HEK293 (cell line): ENCODE data around the gene GDPD3.

Source experiments
- CTCF ChIA-PET: fragments of 350-600 bp; formaldehyde crosslinking; extraction: SDS; loops from one replicate; lab custom pipeline; 2021; ENCODE audit warnings: antibody characterized with exemption; lab: Yijun Ruan, JAX
- POLR2A ChIA-PET: fragments of 300-600 bp; formaldehyde crosslinking; extraction: SDS; loops from one replicate; lab custom pipeline; 2020; ENCODE audit warnings: antibody characterized with exemption, inconsistent platforms; lab: Yijun Ruan, JAX
- H3K27ac ChIP-seq: fragments of 200-500 bp; sonication (Bioruptor generic); 2 replicates; pipeline ENCODE4 v1.5.1; 2014; ENCODE audit warnings: low read depth, low read length, control low read depth, inconsistent platforms; ENCODE audit errors: extremely low read depth
- H3K36me3 ChIP-seq, 2 experiments: fragments of 200-500 bp in 1 of 2; sonication (Bioruptor generic) in 1 of 2; 1 replicate in 1 of 2; 2 replicates in 1 of 2; pipeline ENCODE4 v1.5.1; 2014 to 2017; ENCODE audit warnings: inconsistent platforms in 2 of 2, low read length in 2 of 2; ENCODE audit not compliant: control insufficient read depth in 2 of 2, insufficient read depth in 1 of 2
- H3K4me1 ChIP-seq: fragments of 200-500 bp; sonication (Bioruptor generic); 2 replicates; pipeline ENCODE4 v1.5.1; 2014; ENCODE audit warnings: mild to moderate bottlenecking, low read length, inconsistent platforms; ENCODE audit not compliant: control insufficient read depth, insufficient read depth
- H3K4me3 ChIP-seq: 2 replicates; pipeline ENCODE4 v1.5.1; 2011; ENCODE audit warnings: low read depth, mild to moderate bottlenecking, control low read depth, low read length, moderate library complexity
- H3K9me3 ChIP-seq: fragments of 200-500 bp; sonication (Bioruptor generic); 2 replicates; pipeline ENCODE4 v1.5.1; 2014; ENCODE audit warnings: low read depth, low read length, inconsistent platforms; ENCODE audit not compliant: control insufficient read depth, insufficient read depth
- GLIS1 ChIP-seq: fragments of 450-650 bp; formaldehyde crosslinking; IDR thresholded peaks from 2 replicates; pipeline ENCODE4 v1.5.1; 2016; ENCODE audit warnings: missing biosample characterization, missing genetic modification characterization
- RBAK ChIP-seq: fragments of 450-650 bp; formaldehyde crosslinking; IDR thresholded peaks from 2 replicates; pipeline ENCODE4 v1.5.1; 2016; ENCODE audit warnings: missing biosample characterization, missing genetic modification characterization
- SCRT1 ChIP-seq: fragments of 450-650 bp; formaldehyde crosslinking; IDR thresholded peaks from 2 replicates; pipeline ENCODE4 v1.5.1; 2016; ENCODE audit warnings: missing biosample characterization, missing genetic modification characterization, borderline replicate concordance
- SCRT2 ChIP-seq: fragments of 450-650 bp; formaldehyde crosslinking; IDR thresholded peaks from 2 replicates; pipeline ENCODE4 v1.5.1; 2016; ENCODE audit warnings: missing biosample characterization, missing genetic modification characterization
- ZBTB48 ChIP-seq: fragments of 450-650 bp; formaldehyde crosslinking; IDR thresholded peaks from 2 replicates; pipeline ENCODE4 v1.5.1; 2016; ENCODE audit warnings: missing biosample characterization, missing genetic modification characterization
- ZNF169 ChIP-seq: fragments of 450-650 bp; formaldehyde crosslinking; IDR thresholded peaks from 2 replicates; pipeline ENCODE4 v1.5.1; 2016; ENCODE audit warnings: missing biosample characterization, missing genetic modification characterization
- ZNF174 ChIP-seq: fragments of 450-650 bp; formaldehyde crosslinking; IDR thresholded peaks from 2 replicates; pipeline ENCODE4 v1.5.0; 2017; ENCODE audit warnings: missing biosample characterization, mild to moderate bottlenecking, missing genetic modification characterization
- ZNF23 ChIP-seq: fragments of 450-650 bp; formaldehyde crosslinking; IDR thresholded peaks from 2 replicates; pipeline ENCODE4 v1.5.1; 2016; ENCODE audit warnings: missing biosample characterization, missing genetic modification characterization, borderline replicate concordance
- ZNF24 ChIP-seq: fragments of 450-650 bp; formaldehyde crosslinking; IDR thresholded peaks from 2 replicates; pipeline ENCODE4 v1.5.1; 2016; ENCODE audit warnings: missing biosample characterization, missing genetic modification characterization
- ZNF37A ChIP-seq: fragments of 450-650 bp; IDR thresholded peaks from 2 replicates; pipeline ENCODE4 v1.5.1; 2018; ENCODE audit warnings: missing biosample characterization, missing genetic modification characterization
- ZNF510 ChIP-seq: fragments of 450-650 bp; formaldehyde crosslinking; IDR thresholded peaks from 2 replicates; pipeline ENCODE4 v1.5.1; 2018; ENCODE audit warnings: mild to moderate bottlenecking, missing genetic modification characterization, missing biosample characterization; ENCODE audit not compliant: insufficient replicate concordance
- ZNF548 ChIP-seq: fragments of 450-650 bp; formaldehyde crosslinking; IDR thresholded peaks from 2 replicates; pipeline ENCODE4 v1.5.1; 2016; ENCODE audit warnings: missing biosample characterization, missing genetic modification characterization
- ZNF610 ChIP-seq: fragments of 450-650 bp; formaldehyde crosslinking; IDR thresholded peaks from 2 replicates; pipeline ENCODE4 v1.5.1; 2016; ENCODE audit warnings: missing biosample characterization, missing genetic modification characterization, borderline replicate concordance
- ZNF621 ChIP-seq: fragments of 450-650 bp; formaldehyde crosslinking; IDR thresholded peaks from 2 replicates; pipeline ENCODE4 v1.5.1; 2017; ENCODE audit warnings: missing biosample characterization, missing genetic modification characterization
- ZNF658 ChIP-seq: fragments of 450-650 bp; formaldehyde crosslinking; IDR thresholded peaks from 2 replicates; pipeline ENCODE4; 2016; ENCODE audit warnings: missing biosample characterization, missing genetic modification characterization
- ZNF660 ChIP-seq: fragments of 450-650 bp; IDR thresholded peaks from 2 replicates; pipeline ENCODE4 v1.5.1; 2018; ENCODE audit warnings: missing biosample characterization, mild to moderate bottlenecking, missing genetic modification characterization
- ZSCAN16 ChIP-seq: fragments of 450-650 bp; formaldehyde crosslinking; IDR thresholded peaks from 2 replicates; pipeline ENCODE4 v1.5.1; 2016; ENCODE audit warnings: missing biosample characterization, missing genetic modification characterization
- TF ChIP-seq, protein P1 (sequence below): fragments of 450-650 bp; formaldehyde crosslinking; IDR thresholded peaks from 2 replicates; pipeline ENCODE4 v1.5.1; 2017; ENCODE audit warnings: missing biosample characterization, missing genetic modification characterization

GDPD3 gene

DNA sequence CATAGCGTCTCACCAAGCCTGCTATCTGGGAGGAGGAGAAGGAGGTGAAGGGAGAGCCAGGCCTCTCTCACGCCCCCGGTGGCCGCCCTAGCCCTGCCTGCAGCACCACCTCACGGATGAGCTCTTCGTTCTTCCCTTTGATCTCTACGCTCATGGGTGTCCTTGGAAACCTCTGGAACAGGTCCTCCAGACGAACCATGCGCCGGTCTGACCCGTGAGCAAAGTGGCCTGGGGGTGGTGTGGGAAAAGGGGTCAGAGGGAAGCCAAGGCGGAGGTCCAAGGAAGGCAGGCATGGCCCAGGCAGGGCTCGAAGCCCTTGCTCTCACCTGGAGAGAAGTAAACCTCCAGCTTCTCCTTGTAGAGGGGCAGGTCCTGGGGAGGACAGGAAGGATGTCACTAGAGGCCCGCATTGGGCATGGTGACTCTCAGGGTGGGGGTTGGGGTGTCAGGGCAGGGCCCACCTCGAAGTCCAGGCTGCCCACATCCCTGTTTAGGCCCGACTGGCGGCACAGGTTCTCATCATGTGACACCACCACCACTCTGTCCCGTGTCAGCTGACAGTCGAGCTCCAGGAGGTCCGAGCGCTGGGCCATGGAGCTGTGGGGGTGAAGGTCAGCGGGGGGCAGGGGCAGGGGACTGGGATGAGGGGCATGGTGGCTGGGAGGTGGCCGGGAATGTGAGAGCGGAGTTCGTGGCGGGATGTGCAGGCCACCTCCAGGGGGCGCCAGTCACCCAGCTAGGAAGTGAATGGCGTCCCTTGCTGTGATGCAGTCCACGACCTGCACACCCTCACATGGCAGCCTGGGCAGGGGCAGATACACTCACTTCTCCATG lies 923 bp downstream of the GDPD3 start (continued):
- no peak for TF ChIP-seq ZNF658 (tag by site-specific recombination)
- peak; percentile 45; the same call in 1 of the 2 replicates for TF ChIP-seq ZBTB48

- Histone ChIP-seq H3K9me3 (no peaks in the 10 kb centered on the region), H3K36me3 (peaks cover 0 to 71% of the 10 kb centered on the region in 2 experiments; a peak in 2 of 3 replicates), H3K4me1 (no peaks in the 10 kb centered on the region), H3K27ac (0 out of 2 replicates have a peak overlapping the region, but pooled peaks have one; percentile 9), H3K4me3 (no peak overlapping the region)
- CTCF ChIA-PET: interaction anchor here (0.8 to 6.1 kb wide), 6 partner anchors 18 to 299 kb away, joined by 3 to 38 read pairs (median 4); partner anchors contain the start of gene TBX6
- POLR2A ChIA-PET: interaction anchor here (0.6 kb wide), 1 partner anchor 283 kb away, joined by 5 read pairs; no protein-coding TSS in a partner anchor
- TF ChIP-seq RBAK (tag by site-specific recombination) (no peak), ZNF610 (tag by site-specific recombination) (no peak), GLIS1 (tag by site-specific recombination) (0 out of 2 replicates have a peak, but pooled peaks have one; percentile 14), ZNF621 (tag by site-specific recombination) (no peak)
These were observed 2.7 kb downstream of the GDPD3 start for GRCh38 chr16:30110661-30111060.

DNA sequence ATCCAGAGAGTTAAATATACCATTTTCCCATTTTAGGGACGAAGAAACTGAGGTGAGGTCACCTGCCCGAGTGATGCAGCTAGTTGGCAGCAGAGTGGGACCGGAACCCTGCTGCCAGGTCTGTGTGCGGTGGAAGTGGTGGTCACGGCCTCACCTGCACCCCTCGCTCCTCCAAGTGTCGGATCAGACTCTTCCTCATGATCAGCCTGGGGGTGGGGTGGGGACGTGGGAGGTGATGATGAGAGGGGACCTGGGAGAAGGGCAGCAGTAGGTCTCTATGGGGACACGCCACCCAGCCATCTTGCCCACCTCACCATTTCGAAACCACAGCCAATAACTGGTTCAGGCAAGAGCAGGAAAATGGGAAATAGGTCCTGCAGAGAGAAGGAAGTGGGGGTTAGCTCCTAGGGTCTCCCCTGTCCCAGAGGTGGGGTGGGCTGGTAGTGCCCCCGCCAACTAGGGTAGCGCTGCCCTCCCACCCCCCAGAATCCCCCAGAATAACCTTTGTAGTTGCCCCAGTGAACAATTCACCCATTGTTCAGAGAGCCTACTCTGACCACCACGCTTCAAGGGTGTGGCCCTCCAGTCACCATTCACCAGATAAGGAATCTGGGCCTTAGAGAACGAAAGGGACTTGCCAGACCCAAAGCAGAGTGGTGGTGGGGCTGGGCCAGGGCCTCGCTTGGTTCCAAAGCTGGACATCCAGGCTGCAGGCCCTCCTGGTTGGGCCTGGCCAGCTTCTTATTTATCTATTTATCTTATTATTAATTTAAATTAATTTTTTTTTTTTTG lies 5.1 kb downstream of the GDPD3 start:
- POLR2A ChIA-PET: interaction anchor here (0.5 kb wide), 1 partner anchor 49 kb away, joined by 3 read pairs; no protein-coding TSS in a partner anchor
- no peak overlapping the region for H3K4me3 ChIP-seq
- CTCF ChIA-PET: interaction anchor here (0.7 kb wide), 1 partner anchor 16 kb away, joined by 4 read pairs; the partner anchor contains the start of gene TBX6
- TF ChIP-seq, protein P1, sequence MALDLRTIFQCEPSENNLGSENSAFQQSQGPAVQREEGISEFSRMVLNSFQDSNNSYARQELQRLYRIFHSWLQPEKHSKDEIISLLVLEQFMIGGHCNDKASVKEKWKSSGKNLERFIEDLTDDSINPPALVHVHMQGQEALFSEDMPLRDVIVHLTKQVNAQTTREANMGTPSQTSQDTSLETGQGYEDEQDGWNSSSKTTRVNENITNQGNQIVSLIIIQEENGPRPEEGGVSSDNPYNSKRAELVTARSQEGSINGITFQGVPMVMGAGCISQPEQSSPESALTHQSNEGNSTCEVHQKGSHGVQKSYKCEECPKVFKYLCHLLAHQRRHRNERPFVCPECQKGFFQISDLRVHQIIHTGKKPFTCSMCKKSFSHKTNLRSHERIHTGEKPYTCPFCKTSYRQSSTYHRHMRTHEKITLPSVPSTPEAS (tag by site-specific recombination): 0 out of 2 replicates have a peak, but pooled peaks have one; percentile 3
- TF ChIP-seq ZNF37A (tag by site-specific recombination) (no peak), ZNF510 (tag by site-specific recombination) (no peak), ZNF23 (no peak), ZNF24 (tag by site-specific recombination) (no peak), ZNF660 (tag by site-specific recombination) (no peak), ZNF548 (tag by site-specific recombination) (no peak)
- H3K4me1 ChIP-seq: no peaks in the 10 kb centered on the region
- peaks cover 0 to 67% of the 10 kb centered on the region in 2 experiments; a peak in 2 of 3 replicates for H3K36me3 ChIP-seq
- no peak overlapping the region for H3K27ac ChIP-seq
- no peaks in the 10 kb centered on the region for H3K9me3 ChIP-seq

- no peak overlapping the region for H3K27ac ChIP-seq
- H3K4me1 ChIP-seq: no peaks in the 10 kb centered on the region
- H3K36me3 ChIP-seq: peaks cover 0 to 42% of the 10 kb centered on the region in 2 experiments; a peak in 2 of 3 replicates
- TF ChIP-seq SCRT2 (tag by site-specific recombination) (peak; percentile 88), SCRT1 (tag by site-specific recombination) (0 out of 2 replicates have a peak, but pooled peaks have one; percentile 60), ZNF174 (no peak), ZSCAN16 (tag by site-specific recombination) (no peak), ZNF169 (tag by site-specific recombination) (no peak), RBAK (tag by site-specific recombination) (no peak)
- no peak overlapping the region for H3K4me3 ChIP-seq
- CTCF ChIA-PET: interaction anchor here (2.8 to 3.2 kb wide), 2 partner anchors 8 to 12 kb away, joined by 12 to 16 read pairs; partner anchors contain the start of genes GDPD3 and TBX6
- POLR2A ChIA-PET: no interaction called here
- no peaks in the 10 kb centered on the region for H3K9me3 ChIP-seq
These were observed 8.8 kb downstream of the GDPD3 start for GRCh38 chr16:30104492-30104891.
